ENCODE results near the gene ATG4B. TPM values are rescaled to one million over a fixed set of nuclear protein-coding genes. Genes with fewer than 3 reads are reported as not detected.

Gene ATG4B
- total and polyA plus RNA-seq, 2 of the 8 experiments (the other 6 are each of a cell fraction or from before 2014, with no cell fraction given), result 103 to 155 TPM

DNA sequence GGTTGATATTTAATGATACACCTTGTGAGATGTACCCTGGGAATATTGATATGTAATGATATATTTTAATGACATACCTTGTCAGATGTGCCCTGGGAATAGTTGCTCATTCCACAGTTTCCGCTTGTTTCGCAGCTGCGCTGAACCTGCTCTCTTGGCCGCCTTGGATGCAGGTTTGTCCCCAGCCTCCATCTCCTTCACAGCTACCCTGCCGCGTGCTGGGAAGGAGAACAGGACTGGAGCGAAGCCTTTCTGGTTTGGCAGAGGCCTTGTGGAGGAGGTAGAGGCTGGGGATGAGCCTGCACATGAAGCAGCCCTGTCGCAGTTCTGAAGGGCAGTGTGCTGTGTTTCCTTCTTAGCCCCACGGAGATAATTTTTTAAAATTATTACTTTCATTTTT, 14.6 kb downstream of the ATG4B start:
- Histone ChIP-seq H3K36me3 (ENCODE audit: control insufficient read depth in 2 of 4, insufficient read depth in 4 of 4, low read length in 3 of 4) (peaks cover 5 to 40% (median 24%) of the 10 kb centered on the region in 4 experiments; a peak in 7 of 8 replicates), H3K79me2 (ENCODE audit: control insufficient read depth in 1 of 2, insufficient read depth in 2 of 2, low read length in 2 of 2) (peaks cover 6 to 42% of the 10 kb centered on the region in 2 experiments; a peak in 3 of 4 replicates), H3K23ac (ENCODE audit: insufficient read length) (no peak overlapping the region), H3K9me3 (ENCODE audit: insufficient read depth in 2 of 2, low read depth in 1 of 2, low read length in 1 of 2) (no peaks in the 10 kb centered on the region), H2AFZ (ENCODE audit: low read length) (no peak overlapping the region), H4K20me1 (replicated peaks in 1 of 2; ENCODE audit: control insufficient read depth in 1 of 2, insufficient read depth in 2 of 2, low read length in 2 of 2) (peaks cover 23 to 24% of the 10 kb centered on the region in 2 experiments), H3K9ac (replicated peaks in 1 of 4; ENCODE audit: extremely low read depth in 1 of 4, low read depth in 3 of 4, low read length in 3 of 4) (no peak overlapping the region), H3K18ac (ENCODE audit: extremely low read depth, low read length) (no peak overlapping the region), H3K23me2 (ENCODE audit: low read depth, low read length) (no peaks in the 10 kb centered on the region), H3K14ac (ENCODE audit: insufficient read length) (no peak overlapping the region), H2BK12ac (ENCODE audit: low read depth, low read length) (no peak overlapping the region), H4K91ac (replicated peaks; ENCODE audit: insufficient read length, low read length) (no peak overlapping the region), H3K4ac (replicated peaks; ENCODE audit: insufficient read length, low read depth, low read length) (no peak overlapping the region), H2AK5ac (ENCODE audit: low read depth, low read length) (no peak overlapping the region), H2BK20ac (ENCODE audit: low read length) (no peak overlapping the region), H2BK5ac (ENCODE audit: low read depth, low read length) (no peak overlapping the region; the same call in 1 of the 2 replicates), H3K4me1 (replicated peaks in 1 of 4; ENCODE audit: control insufficient read depth in 3 of 4, insufficient read depth in 4 of 4, low read length in 3 of 4) (peaks cover 2 to 11% (median 4%) of the 10 kb centered on the region in 4 experiments), H3K4me3 (ENCODE audit: extremely low read depth in 1 of 4, insufficient read depth in 2 of 4, low read depth in 3 of 4, low read length in 4 of 4) (no peak overlapping the region), H4K5ac (ENCODE audit: insufficient read length, low read depth, low read length) (no peak overlapping the region), H3K56ac (replicated peaks; ENCODE audit: insufficient read length, low read depth, low read length) (no peak overlapping the region), H3K27me3 (replicated peaks in 1 of 4; ENCODE audit: control insufficient read depth in 3 of 4, extremely low read depth in 1 of 4, insufficient read depth in 3 of 4, low read length in 3 of 4) (no peaks in the 10 kb centered on the region), H4K8ac (ENCODE audit: extremely low read depth, insufficient read depth, low read length) (no peak overlapping the region), H3K79me1 (ENCODE audit: low read depth, low read length) (peaks cover 10% of the 10 kb centered on the region), H2BK120ac (replicated peaks; ENCODE audit: low read depth, low read length) (no peak overlapping the region), H3K4me2 (ENCODE audit: insufficient read depth in 1 of 2, low read depth in 2 of 2, low read length in 2 of 2) (no peak overlapping the region), H3K27ac (ENCODE audit: low read depth, low read length) (no peak overlapping the region), H2BK15ac (ENCODE audit: low read length) (no peak overlapping the region)
- CTCF ChIA-PET (ENCODE audit: partially characterized antibody), result no interaction called here
- POLR2A ChIA-PET (ENCODE audit: partially characterized antibody), result no interaction called here
- FAIRE-seq (no peak), DNase-seq (ENCODE audit: low read depth in 1 of 2, low spot score in 2 of 2) (no peak)
- 92% methylated on average over 9 of the region's 9 CpGs; no CpG with 5 or more reads in 1 of the 2 experiments for WGBS, 2 experiments (ENCODE audit: extremely low coverage in 1 of 2, insufficient coverage in 1 of 2, insufficient read length in 1 of 2, insufficient replicate concordance in 2 of 2, low coverage in 1 of 2, low lambda C conversion rate in 2 of 2, missing lambda C conversion rate in 1 of 2)
- TF ChIP-seq TEAD4 (IDR thresholded peaks at IDR 0.05; ENCODE audit: low read depth, low read length), result no peak
- no peak for TF ChIP-seq CHD2 (IDR thresholded peaks at IDR 0.05; ENCODE audit: low read length)
- no peak for TF ChIP-seq CREB1 (IDR thresholded peaks at IDR 0.05)
- TF ChIP-seq SP1 (IDR thresholded peaks at IDR 0.05; ENCODE audit: low read depth, low read length), result no peak
- no peak for TF ChIP-seq HDAC6 (IDR thresholded peaks at IDR 0.05; ENCODE audit: low read depth, low read length)
- no peak for TF ChIP-seq CTBP2 (IDR thresholded peaks at IDR 0.05; ENCODE audit: borderline replicate concordance, insufficient read depth, insufficient read length, low read length)
- TF ChIP-seq, protein P1, sequence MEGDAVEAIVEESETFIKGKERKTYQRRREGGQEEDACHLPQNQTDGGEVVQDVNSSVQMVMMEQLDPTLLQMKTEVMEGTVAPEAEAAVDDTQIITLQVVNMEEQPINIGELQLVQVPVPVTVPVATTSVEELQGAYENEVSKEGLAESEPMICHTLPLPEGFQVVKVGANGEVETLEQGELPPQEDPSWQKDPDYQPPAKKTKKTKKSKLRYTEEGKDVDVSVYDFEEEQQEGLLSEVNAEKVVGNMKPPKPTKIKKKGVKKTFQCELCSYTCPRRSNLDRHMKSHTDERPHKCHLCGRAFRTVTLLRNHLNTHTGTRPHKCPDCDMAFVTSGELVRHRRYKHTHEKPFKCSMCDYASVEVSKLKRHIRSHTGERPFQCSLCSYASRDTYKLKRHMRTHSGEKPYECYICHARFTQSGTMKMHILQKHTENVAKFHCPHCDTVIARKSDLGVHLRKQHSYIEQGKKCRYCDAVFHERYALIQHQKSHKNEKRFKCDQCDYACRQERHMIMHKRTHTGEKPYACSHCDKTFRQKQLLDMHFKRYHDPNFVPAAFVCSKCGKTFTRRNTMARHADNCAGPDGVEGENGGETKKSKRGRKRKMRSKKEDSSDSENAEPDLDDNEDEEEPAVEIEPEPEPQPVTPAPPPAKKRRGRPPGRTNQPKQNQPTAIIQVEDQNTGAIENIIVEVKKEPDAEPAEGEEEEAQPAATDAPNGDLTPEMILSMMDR (IDR thresholded peaks at IDR 0.05; ENCODE audit: control extremely low read depth in 1 of 3, insufficient read depth in 1 of 3, low read depth in 1 of 3, low read length in 3 of 3), result no peak
- TF ChIP-seq SUZ12 (IDR thresholded peaks at IDR 0.05; ENCODE audit: low read length), result no peak
- TF ChIP-seq EP300 (IDR thresholded peaks at IDR 0.05; ENCODE audit: borderline replicate concordance in 1 of 2, low read depth in 2 of 2, low read length in 2 of 2), result no peak
- no peak for TF ChIP-seq JUN (IDR thresholded peaks at IDR 0.05; ENCODE audit: low read depth, low read length)
- TF ChIP-seq SIX5 (IDR thresholded peaks at IDR 0.05; ENCODE audit: low read depth, low read length), result no peak
- no peak for TF ChIP-seq POLR2AphosphoS5 (IDR thresholded peaks at IDR 0.05; ENCODE audit: low read depth, low read length)
- TF ChIP-seq EGR1 (IDR thresholded peaks at IDR 0.05; ENCODE audit: borderline replicate concordance, low read depth, low read length), result no peak

Measured in H1 (cell line).